PC-9 (cell line): Measurements from ENCODE around the gene C3orf20.

Source experiments
- EZH2 ChIP-seq: fragments of 200-600 bp; sonication (generic); IDR thresholded peaks from 2 replicates; pipeline ENCODE4 v1.8.0; 2017; ENCODE audit warnings: antibody characterized with exemption, low read depth
- TF ChIP-seq, protein P1 (sequence below): fragments of 200-600 bp; sonication (generic); conservative IDR thresholded peaks from 2 replicates; pipeline ENCODE4 v1.6.1; 2017; ENCODE audit warnings: mixed run types, antibody characterized with exemption, mild to moderate bottlenecking, moderate library complexity

GRCh38 chr3:14632442-14632930 is 42.5 kb upstream of the C3orf20 start:
- TF ChIP-seq, protein P1, sequence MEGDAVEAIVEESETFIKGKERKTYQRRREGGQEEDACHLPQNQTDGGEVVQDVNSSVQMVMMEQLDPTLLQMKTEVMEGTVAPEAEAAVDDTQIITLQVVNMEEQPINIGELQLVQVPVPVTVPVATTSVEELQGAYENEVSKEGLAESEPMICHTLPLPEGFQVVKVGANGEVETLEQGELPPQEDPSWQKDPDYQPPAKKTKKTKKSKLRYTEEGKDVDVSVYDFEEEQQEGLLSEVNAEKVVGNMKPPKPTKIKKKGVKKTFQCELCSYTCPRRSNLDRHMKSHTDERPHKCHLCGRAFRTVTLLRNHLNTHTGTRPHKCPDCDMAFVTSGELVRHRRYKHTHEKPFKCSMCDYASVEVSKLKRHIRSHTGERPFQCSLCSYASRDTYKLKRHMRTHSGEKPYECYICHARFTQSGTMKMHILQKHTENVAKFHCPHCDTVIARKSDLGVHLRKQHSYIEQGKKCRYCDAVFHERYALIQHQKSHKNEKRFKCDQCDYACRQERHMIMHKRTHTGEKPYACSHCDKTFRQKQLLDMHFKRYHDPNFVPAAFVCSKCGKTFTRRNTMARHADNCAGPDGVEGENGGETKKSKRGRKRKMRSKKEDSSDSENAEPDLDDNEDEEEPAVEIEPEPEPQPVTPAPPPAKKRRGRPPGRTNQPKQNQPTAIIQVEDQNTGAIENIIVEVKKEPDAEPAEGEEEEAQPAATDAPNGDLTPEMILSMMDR: no peak
- TF ChIP-seq EZH2: no peak
